K562 (cell line): ENCODE measurements around the gene VWDE. TPM values are rescaled to one million over a fixed set of nuclear protein-coding genes. Genes with fewer than 3 reads are reported as not detected.
A peak's percentile ranks its signal among the peaks of the same experiment; 100 is the strongest.

Experiments
- AFF4 ChIP-seq: sonication (generic); formaldehyde crosslinking; IDR thresholded peaks from 2 replicates; pipeline ENCODE4 v1.8.0; 2023; ENCODE audit warnings: mild to moderate bottlenecking, missing genetic modification reagents
- BRF1 ChIP-seq: IDR thresholded peaks from 3 replicates; pipeline ENCODE4 v1.6.1; 2011; ENCODE audit warnings: borderline replicate concordance, mild to moderate bottlenecking; ENCODE audit not compliant: insufficient read length; ENCODE audit errors: extremely low read depth
- E2F8 ChIP-seq: fragments of 450-650 bp; IDR thresholded peaks from 2 replicates; pipeline ENCODE4 v1.7.1; 2018; ENCODE audit warnings: mild to moderate bottlenecking, low read depth; ENCODE audit not compliant: partially characterized antibody
- ELK1 ChIP-seq: sonication (generic); formaldehyde crosslinking; IDR thresholded peaks from 2 replicates; pipeline ENCODE4 v1.8.1; 2022; ENCODE audit warnings: missing genetic modification reagents
- MED1 ChIP-seq: sonication (generic); formaldehyde crosslinking; IDR thresholded peaks from 2 replicates; pipeline ENCODE4 v1.8.1; 2023; ENCODE audit warnings: missing genetic modification reagents, borderline replicate concordance
- MTA2 ChIP-seq: fragments of 450-650 bp; IDR thresholded peaks from 2 replicates; pipeline ENCODE4 v1.6.1; 2016; ENCODE audit warnings: low read depth
- NONO ChIP-seq, 2 experiments: fragments of 200-400 bp in 1 of 2; fragments of 450-650 bp in 1 of 2; formaldehyde crosslinking in 1 of 2; IDR thresholded peaks; 2 replicates each; pipeline ENCODE4 v1.6.1; 2017; ENCODE audit warnings: low read depth in 2 of 2, mild to moderate bottlenecking in 2 of 2, moderate library complexity in 2 of 2, low read length in 1 of 2
- POLR2AphosphoS2 ChIP-seq: IDR thresholded peaks from 2 replicates; pipeline ENCODE4 v1.6.1; 2012; ENCODE audit warnings: low read length, improper control_type of control experiment
- SAP30 ChIP-seq: fragments of 200-600 bp; sonication (generic); IDR thresholded peaks from 2 replicates; pipeline ENCODE4 v1.6.1; 2012; ENCODE audit warnings: borderline replicate concordance, low read depth, mild to moderate bottlenecking, moderate library complexity, low read length, control low read depth, inconsistent platforms; ENCODE audit not compliant: insufficient read depth, poor library complexity, severe bottlenecking
- SP1 ChIP-seq: sonication (generic); formaldehyde crosslinking; IDR thresholded peaks from 2 replicates; pipeline ENCODE4 v1.8.1; 2022; ENCODE audit warnings: mild to moderate bottlenecking, missing genetic modification reagents
- SRSF7 ChIP-seq: fragments of 200-400 bp; formaldehyde crosslinking; optimal IDR thresholded peaks from 2 replicates; pipeline ENCODE3; 2017; ENCODE audit warnings: mild to moderate bottlenecking, low read depth, low read length
- SRSF9 ChIP-seq: fragments of 200-400 bp; formaldehyde crosslinking; IDR thresholded peaks from 2 replicates; pipeline ENCODE4 v1.6.1; 2017; ENCODE audit warnings: low read depth, low read length, borderline replicate concordance
- TCF15 ChIP-seq: fragments of 250-450 bp; sonication (Bioruptor Pico); IDR thresholded peaks from 2 replicates; pipeline ENCODE4 v1.8.0; 2022; ENCODE audit warnings: moderate library complexity, mild to moderate bottlenecking, inconsistent platforms
- ZNF282 ChIP-seq: sonication (generic); formaldehyde crosslinking; IDR thresholded peaks from 2 replicates; pipeline ENCODE4 v1.8.1; 2023; ENCODE audit warnings: missing genetic modification reagents
- ZNF507 ChIP-seq: conservative IDR thresholded peaks from 2 replicates; pipeline ENCODE4 v1.6.1; 2017; ENCODE audit warnings: missing genetic modification characterization, missing compliant biosample characterization
- ZNF583 ChIP-seq: fragments of 250-450 bp; sonication (Bioruptor Pico); IDR thresholded peaks from 2 replicates; pipeline ENCODE4 v1.4.0; 2020
- ZNF696 ChIP-seq: fragments of 250-450 bp; sonication (Bioruptor Pico); conservative IDR thresholded peaks from 2 replicates; pipeline ENCODE4 v1.4.0; 2020; ENCODE audit warnings: mild to moderate bottlenecking, moderate library complexity
- ZNF699 ChIP-seq: fragments of 250-450 bp; sonication (Bioruptor Pico); IDR thresholded peaks from 2 replicates; pipeline ENCODE4 v1.8.0; 2021; ENCODE audit warnings: mild to moderate bottlenecking, moderate library complexity; ENCODE audit not compliant: insufficient replicate concordance
- polyA plus RNA-seq, 8 experiments: library from polyadenylated mRNA; depleted of rRNA in 4 of 8; stranded (reverse) in 5 of 8; unstranded in 3 of 8; fragments of >200 nt; fragmentation: Nextera tagmentation in 2 of 8; fragmentation: Illumina TruSeq in 1 of 8; extraction: Ambion mirVana in 2 of 8; extraction: Trizol in 1 of 8; gene quantifications; 2 replicates each; pipeline versions ENCODE4 v1.2.1 to v1.2.3, GENCODE V29; 2011 to 2014; ENCODE audit warnings: inconsistent platforms in 1 of 8, missing spikeins in 1 of 8
- total RNA-seq, 7 experiments: library from RNA; depleted of rRNA in 6 of 7; stranded (reverse); fragments of >200 nt in 6 of 7; fragmentation: Illumina TruSeq in 2 of 7; extraction: Trizol in 2 of 7; gene quantifications; 2 replicates each; pipeline versions ENCODE4 v1.2.1 to v1.2.3, GENCODE V29; 2011 to 2021; ENCODE audit warnings: low replicate concordance in 1 of 7
- TF ChIP-seq, protein P1 (sequence below): fragments of 450-650 bp; IDR thresholded peaks from 2 replicates; pipeline ENCODE4 v1.6.1; 2016

VWDE gene
- total and polyA plus RNA-seq, 9 of the 15 experiments (the other 6 are each of a cell fraction or from before 2014, with no cell fraction given): 40.6 to 162 (median 95.2) TPM

- no peak for TF ChIP-seq TCF15
- TF ChIP-seq ZNF583 (CRISPR knock-in tag): no peak
- no peak for TF ChIP-seq ELK1 (CRISPR knock-in tag)
- TF ChIP-seq NONO (IDR thresholded peaks at IDR 0.05; ENCODE audit: low read depth in 2 of 2, low read length in 1 of 2): no peak
- TF ChIP-seq SRSF7: no peak
- no peak for TF ChIP-seq BRF1
- no peak for TF ChIP-seq ZNF699 (CRISPR knock-in tag)
- TF ChIP-seq, protein P1, sequence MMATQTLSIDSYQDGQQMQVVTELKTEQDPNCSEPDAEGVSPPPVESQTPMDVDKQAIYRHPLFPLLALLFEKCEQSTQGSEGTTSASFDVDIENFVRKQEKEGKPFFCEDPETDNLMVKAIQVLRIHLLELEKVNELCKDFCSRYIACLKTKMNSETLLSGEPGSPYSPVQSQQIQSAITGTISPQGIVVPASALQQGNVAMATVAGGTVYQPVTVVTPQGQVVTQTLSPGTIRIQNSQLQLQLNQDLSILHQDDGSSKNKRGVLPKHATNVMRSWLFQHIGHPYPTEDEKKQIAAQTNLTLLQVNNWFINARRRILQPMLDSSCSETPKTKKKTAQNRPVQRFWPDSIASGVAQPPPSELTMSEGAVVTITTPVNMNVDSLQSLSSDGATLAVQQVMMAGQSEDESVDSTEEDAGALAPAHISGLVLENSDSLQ: peak; percentile 88
- TF ChIP-seq ZNF696: no peak
- TF ChIP-seq E2F8: no peak
- TF ChIP-seq MED1 (CRISPR knock-in tag): no peak
- no peak for TF ChIP-seq ZNF282 (CRISPR knock-in tag)
- no peak for TF ChIP-seq SRSF9
- peak; percentile 37; the same call in 1 of the 2 replicates for TF ChIP-seq SP1 (CRISPR knock-in tag)
- TF ChIP-seq AFF4 (CRISPR knock-in tag): no peak
- peak; percentile 92 for TF ChIP-seq MTA2
- no peak for TF ChIP-seq SAP30
- no peak for TF ChIP-seq POLR2AphosphoS2
- no peak for TF ChIP-seq ZNF507 (tag)
Measured at GRCh38 chr7:12385364-12385786, 18.3 kb downstream of the VWDE start (continued).
